ENCODE results near the gene IL22RA2. TPM values are rescaled to one million over a fixed set of nuclear protein-coding genes. Genes with fewer than 3 reads are reported as not detected.
A peak's percentile ranks its signal among the peaks of the same experiment; 100 is the strongest.

Gene IL22RA2
- total and polyA plus RNA-seq, 12 donors, result not detected

GRCh38 chr6:137165375-137166246 is 7.8 kb downstream of the IL22RA2 start:
- intact Hi-C loops (cut with DNase I), result no loop called here
- 74 to 83% (median 78%) methylated on average over 9 of the region's 9 CpGs for WGBS, 4 donors

GRCh38 chr6:137163732-137164318 is 9.6 kb downstream of the IL22RA2 start:
- no peaks in the 10 kb centered on the region for H3K9me3 ChIP-seq (replicated peaks in 1 of 3)
- DNase-seq, result no peak
- H3K4me3 ChIP-seq, result no peak overlapping the region
- 72 to 93% (median 88%) methylated on average over 12 of the region's 12 CpGs for WGBS, 4 donors
- TF ChIP-seq CTCF (IDR thresholded peaks at IDR 0.05) (no peak), POLR2A (IDR thresholded peaks at IDR 0.05) (no peak)
- no peaks in the 10 kb centered on the region for H3K36me3 ChIP-seq (replicated peaks in 1 of 2)
- H3K27me3 ChIP-seq, result no peaks in the 10 kb centered on the region
- H3K27ac ChIP-seq, result no peak overlapping the region
- no peaks in the 10 kb centered on the region for H3K4me1 ChIP-seq (replicated peaks in 1 of 2)
- intact Hi-C loops (cut with DNase I), result no loop called here

More at GRCh38 chr6:137165375-137166246, 7.8 kb downstream of the IL22RA2 start:
- Histone ChIP-seq H3K27ac (no peak overlapping the region), H3K27me3 (no peaks in the 10 kb centered on the region), H3K36me3 (replicated peaks in 1 of 2) (no peaks in the 10 kb centered on the region), H3K4me1 (replicated peaks in 1 of 2) (no peaks in the 10 kb centered on the region), H3K4me3 (no peak overlapping the region), H3K9me3 (replicated peaks in 1 of 3) (no peaks in the 10 kb centered on the region)
- TF ChIP-seq POLR2A (IDR thresholded peaks at IDR 0.05), result no peak
- peak in 4 of 6 experiments; percentile 30 to 39 (median 33) for TF ChIP-seq CTCF (IDR thresholded peaks at IDR 0.05)
- peak in 5 of 7 donors; percentile 19 to 69 (median 33) for DNase-seq

- Histone ChIP-seq H3K9me3 (replicated peaks in 1 of 3) (no peaks in the 10 kb centered on the region), H3K27me3 (no peaks in the 10 kb centered on the region), H3K4me3 (no peak overlapping the region), H3K27ac (no peak overlapping the region), H3K36me3 (replicated peaks in 1 of 2) (no peaks in the 10 kb centered on the region), H3K4me1 (replicated peaks in 1 of 2) (no peaks in the 10 kb centered on the region)
- WGBS, 4 donors, result 62 to 78% (median 64%) methylated on average over 3 of the region's 3 CpGs
- TF ChIP-seq CTCF (IDR thresholded peaks at IDR 0.05) (no peak), POLR2A (IDR thresholded peaks at IDR 0.05) (no peak)
- intact Hi-C loops (cut with DNase I), result no loop called here
- no peak for DNase-seq
Observed at GRCh38 chr6:137162692-137163306, 10.6 kb downstream of the IL22RA2 start.

- Histone ChIP-seq H3K4me3 (no peak overlapping the region), H3K27ac (no peak overlapping the region), H3K4me1 (replicated peaks in 1 of 2) (no peaks in the 10 kb centered on the region), H3K36me3 (replicated peaks in 1 of 2) (no peaks in the 10 kb centered on the region), H3K9me3 (replicated peaks in 1 of 3) (no peaks in the 10 kb centered on the region), H3K27me3 (no peaks in the 10 kb centered on the region)
- no peak for DNase-seq
- WGBS, 4 donors, result 59 to 69% (median 62%) methylated on average over 5 of the region's 5 CpGs
- intact Hi-C loops (cut with DNase I), result no loop called here
- no peak for TF ChIP-seq POLR2A (IDR thresholded peaks at IDR 0.05)
- TF ChIP-seq CTCF (IDR thresholded peaks at IDR 0.05), result no peak
Observed at GRCh38 chr6:137161949-137162348, 11.5 kb downstream of the IL22RA2 start.
